GM21447 (cell line): ENCODE data around the gene BPIFB1.

Source experiments
- ATAC-seq: cut with Tn5 transposase; IDR thresholded peaks from one replicate; pipeline ENCODE4 v1.9.1; 2021; ENCODE audit not compliant: unreplicated experiment

BPIFB1 gene

DNA sequence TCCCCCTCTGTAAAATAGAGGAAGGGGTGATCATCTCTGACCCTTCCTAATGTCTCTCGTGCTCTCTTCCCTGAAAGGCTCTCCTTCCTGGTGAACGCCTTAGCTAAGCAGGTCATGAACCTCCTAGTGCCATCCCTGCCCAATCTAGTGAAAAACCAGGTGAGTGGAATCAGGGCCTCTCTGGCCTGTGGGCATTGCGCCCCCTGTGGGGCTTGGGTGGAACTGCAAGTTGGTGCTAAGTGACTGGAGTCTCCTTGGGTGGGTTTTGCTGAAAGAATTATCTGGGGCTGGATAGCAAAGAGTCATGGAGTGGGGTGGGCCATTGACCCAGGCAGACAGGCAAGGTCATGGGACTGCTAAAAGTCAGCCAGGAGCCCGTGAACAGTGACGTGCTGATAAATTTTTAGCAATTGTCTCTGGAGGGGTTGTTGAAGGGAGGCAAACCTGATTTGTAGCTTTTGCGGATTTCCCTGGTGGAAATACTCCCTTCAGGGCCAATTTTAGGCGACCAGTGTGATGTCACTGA, 8.9 kb downstream of the BPIFB1 start:
- ATAC-seq = no peak

DNA sequence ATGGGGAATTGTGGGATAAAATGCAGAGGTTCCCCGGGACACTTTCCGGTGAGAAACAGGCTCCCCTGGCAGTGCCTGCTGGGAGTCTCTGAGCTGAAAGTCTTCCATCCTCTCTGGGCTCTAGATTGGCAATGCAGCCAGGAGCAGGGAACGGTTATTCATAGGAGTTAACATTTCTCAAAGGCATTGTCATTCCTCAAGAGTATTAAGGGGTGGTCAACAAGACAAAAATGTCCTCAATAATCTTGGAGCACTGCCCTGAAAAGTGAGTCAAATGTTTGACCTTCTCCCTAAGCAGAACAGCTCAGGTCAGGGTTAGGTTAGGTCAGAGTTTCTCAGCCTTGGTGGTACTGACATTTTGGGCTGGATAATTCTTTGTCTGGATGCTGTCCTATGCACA, 13.2 kb downstream of the BPIFB1 start:
- ATAC-seq = no peak

DNA sequence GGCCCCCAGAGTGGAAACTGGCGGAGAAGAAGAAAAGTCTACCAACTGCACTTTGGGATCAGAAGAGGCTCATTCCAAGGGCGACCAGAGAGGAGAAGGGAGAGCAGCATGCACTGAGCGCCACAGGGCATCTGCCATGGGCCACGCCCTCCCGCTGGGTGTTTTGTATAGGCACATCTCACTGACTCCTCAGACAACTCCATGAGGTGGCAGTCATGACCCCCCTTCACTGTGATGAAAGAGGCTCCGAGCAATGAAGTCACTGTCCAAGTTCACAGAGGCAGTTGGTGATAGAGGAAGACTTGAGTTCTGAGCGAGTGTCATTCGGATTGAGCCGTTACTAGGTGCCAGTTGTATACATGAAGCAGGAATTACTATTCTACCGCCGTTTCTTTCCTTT, 15.4 kb downstream of the BPIFB1 start:
- no peak for ATAC-seq

DNA sequence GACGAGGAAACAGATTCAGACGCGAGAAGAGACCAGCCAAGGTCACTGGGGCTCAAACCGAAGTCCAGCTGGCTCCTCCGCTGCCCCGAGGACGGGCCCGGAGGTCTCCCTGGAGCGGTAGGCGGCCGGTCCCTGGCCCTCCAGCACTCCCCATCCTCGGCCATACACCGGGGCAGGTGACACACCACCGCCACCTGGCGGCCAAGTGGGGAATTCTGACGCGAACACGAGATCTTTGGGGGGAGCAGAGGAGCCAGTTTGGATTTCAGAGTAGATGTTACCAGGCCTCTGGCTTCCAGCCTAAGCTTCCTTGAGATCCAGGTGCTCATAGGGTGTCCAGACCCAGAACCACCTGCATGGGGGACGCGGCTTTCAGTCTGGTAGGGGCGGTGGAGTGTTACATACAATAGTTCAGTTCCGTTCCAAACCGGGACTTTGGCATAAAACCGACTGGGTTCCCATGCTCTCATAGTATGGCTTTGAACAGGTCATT, 16.1 kb downstream of the BPIFB1 start:
- no peak for ATAC-seq

DNA sequence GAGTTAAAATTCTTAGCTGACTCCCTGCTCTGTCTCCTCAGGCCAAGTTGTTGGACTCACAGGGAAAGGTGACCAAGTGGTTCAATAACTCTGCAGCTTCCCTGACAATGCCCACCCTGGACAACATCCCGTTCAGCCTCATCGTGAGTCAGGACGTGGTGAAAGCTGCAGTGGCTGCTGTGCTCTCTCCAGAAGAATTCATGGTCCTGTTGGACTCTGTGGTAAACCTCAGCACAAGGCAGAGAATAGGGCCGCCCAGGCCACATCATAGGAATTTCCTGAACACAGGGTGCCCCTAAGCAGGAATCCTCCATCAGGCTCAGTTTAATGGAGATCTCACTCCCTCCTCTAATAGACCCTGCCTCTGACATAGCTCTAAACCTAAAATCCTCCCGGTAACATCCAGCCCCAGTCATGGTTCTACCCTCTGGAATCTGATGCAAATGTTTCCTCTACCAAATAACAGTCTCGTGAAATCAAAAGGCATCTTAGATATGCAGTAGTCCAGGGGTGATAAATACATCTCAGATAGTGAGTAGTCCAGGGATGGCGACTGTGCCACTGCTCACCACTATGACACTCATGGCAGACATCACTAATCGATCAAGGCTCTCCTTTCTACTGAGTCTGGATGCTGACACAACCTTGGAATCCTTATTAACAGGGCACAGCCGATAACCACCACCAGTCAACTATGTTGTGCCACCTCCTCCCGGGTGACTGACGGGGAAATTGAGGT, 18.3 kb downstream of the BPIFB1 start:
- ATAC-seq = no peak

DNA sequence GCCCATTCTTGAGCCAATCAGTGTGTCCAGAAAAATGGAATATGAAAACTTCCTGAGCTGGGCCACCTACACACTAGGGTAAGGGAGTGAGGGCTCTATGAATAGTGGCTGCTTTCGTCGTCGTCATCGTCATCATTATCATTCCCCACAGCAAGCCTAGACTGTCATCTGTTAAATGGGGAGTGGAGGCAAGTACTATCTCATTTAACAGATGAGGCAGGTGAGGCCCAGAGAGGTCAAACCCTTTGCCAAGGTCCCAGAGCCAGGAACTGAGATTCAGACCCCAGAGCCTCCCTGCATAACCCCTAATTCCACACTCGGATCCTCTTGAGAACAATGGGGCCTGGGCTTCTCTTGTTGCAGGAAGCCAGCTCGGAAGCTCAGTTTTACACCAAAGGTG, 20.6 kb downstream of the BPIFB1 start:
- no peak for ATAC-seq

DNA sequence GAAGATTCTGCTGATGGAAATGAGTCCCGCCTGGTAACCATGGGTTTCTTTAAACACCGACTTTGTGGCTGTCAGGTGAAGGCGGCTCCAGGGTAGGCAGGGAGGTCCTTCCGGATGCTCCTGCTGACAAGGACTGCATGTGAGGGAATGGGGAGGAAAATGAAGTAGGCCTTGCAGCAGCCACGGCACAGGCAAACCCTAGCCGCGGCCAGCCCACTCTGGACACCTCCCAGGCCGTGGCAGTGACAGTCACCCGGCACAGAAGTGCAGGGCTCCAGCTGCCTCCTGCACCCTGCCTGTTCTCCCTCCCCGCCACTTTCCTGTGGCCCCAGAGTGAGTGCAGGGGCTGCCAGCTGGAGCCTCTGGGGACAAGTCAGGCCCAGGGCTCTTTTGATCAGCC, 21.0 kb downstream of the BPIFB1 start:
- ATAC-seq = no peak

DNA sequence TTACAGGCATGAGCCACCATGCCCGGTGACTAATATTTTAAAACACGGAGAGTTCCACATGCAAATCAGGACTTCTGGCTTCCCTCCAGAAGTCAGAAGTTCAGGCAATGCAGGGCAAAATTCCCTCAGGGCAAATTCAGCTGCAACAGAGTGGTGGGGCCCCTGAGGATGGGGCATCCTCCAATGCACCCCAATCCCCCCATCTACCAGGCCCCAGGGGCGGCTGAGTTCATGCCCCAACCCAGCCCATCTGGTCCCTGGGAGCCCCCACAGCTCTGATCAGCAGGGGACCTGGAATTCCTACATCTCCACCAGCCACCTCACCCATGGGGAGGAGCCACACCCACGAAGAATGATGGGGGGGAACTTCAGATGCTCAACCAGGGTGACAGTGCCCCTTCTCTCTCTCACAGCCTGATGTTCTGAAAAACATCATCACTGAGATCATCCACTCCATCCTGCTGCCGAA, 22.6 kb downstream of the BPIFB1 start:
- no peak for ATAC-seq

DNA sequence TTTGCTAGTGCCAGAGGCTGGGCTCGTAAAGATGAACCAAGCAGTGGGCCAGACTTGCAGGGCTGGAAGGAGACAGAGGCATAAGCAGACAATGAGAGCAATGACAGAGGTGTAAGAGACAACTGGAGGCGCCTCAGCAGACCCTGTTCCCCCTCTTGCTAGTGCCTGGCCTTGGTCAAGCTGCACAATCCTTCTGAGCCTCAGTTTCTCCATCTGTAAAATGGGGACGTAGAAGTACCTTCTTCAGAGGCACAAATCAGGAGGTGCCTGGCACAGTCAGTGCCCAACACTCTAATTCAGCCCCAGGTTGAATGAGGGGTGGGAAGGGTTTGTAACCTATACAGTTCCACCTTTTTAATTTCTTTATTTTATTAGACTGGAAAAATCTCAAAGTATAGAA, 23.2 kb downstream of the BPIFB1 start:
- no peak for ATAC-seq

DNA sequence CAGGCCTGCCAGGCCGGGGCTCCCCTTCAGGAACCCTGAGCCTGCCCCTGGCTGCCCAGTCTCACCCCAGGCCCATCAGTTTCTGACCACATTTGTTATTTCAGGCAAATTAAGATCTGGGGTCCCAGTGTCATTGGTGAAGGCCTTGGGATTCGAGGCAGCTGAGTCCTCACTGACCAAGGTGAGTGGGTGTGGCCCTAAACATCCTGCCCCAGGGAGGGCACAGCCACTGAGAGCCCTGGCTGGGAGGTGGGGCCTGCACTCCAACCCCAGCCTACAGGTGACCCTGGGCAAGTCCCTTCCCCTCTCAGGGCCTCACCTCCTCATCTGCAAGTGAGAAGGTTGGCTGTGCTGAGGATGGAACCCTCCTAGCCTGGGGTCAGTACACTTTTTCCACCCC, 23.8 kb downstream of the BPIFB1 start:
- ATAC-seq = no peak

DNA sequence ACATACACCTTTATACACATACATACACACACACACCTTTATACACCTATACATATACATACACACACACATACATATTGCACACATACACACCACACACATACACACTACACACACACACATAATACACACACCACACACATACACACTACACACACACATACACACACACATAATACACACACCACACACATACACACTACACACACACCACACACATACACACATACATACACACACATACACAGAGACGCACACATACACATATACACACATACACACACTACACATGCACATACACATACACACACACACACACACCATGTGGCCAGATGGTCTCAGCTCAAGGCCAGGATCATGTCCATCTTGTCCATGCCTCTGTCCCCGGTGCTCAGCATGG, 25.7 kb downstream of the BPIFB1 start:
- ATAC-seq = no peak

DNA sequence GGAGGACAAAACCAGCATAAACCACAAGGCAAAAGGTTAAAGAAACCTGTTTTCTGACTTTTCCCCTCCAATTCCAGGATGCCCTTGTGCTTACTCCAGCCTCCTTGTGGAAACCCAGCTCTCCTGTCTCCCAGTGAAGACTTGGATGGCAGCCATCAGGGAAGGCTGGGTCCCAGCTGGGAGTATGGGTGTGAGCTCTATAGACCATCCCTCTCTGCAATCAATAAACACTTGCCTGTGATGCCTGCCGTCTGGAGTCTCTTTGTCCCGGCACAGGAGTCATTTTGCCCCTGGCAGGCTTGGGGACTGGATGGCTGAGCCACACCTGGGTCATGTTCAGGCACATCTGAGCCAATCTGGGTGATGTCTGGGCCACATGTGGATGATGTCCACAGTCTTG, 26.6 kb downstream of the BPIFB1 start:
- no peak for ATAC-seq

DNA sequence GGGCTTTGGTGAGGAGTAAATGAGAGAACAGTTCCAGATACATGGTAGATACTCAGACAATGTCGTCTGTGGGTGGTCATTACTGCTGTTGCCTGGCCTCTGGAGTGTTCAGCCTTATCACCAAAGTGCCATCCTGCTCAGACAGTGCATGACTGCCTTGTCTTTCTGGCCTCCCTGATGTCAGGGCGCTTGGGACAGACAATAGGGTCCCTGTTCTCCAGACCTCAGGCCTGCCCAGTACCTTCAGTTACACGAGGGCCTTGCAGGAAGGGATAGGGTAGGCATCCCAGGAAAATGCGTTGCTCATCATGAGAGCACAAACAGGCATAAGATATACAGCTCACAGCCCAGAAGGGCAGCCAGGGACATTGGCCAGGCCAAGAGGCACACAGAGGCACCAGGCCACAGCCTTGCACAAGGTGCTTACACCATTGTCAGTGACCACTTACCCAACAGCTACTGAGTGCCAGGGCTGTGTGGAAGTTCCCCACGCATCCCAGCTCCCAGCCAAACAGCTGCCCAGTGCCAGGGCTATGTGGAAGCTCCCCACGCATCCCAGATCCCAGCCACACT, 27.4 kb downstream of the BPIFB1 start:
- ATAC-seq = no peak

DNA sequence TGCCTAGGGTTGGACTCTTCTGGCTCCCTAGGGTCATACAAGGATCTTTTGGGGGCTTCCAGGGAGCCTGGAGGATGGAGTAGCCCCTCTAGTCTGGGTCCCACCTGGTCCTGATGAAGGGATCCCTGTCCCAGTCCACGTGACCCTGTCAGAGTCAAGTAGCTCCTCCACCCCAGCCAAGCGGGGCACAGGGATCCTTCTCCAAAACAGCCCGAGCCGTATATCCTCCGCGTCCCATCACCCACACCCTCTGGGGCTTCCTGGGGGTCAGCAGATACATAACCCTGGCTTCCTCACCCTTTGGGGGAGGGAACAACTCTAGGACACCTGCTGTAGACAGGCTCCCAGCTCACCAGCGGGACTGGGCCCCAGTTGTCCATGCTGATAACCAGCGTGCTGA, 28.0 kb downstream of the BPIFB1 start:
- ATAC-seq = no peak

DNA sequence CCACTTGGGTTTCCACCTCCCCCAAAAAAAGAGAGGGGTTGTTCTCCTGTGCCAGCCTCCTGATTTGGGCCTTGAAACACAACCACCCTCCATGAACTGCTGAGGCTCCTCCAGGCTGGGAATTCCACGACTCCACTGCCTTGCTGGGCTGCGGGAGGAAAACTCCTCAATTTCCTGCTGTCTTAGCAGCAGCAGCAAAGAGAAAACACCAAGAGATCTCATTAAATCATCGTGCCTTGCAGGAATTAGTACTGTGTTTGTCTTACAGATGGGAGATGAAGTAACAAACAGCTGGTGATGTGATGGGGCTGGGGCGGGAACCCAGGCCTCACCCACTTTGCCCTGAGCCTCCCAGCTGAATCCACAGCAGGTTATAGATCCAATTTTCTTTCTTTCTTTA, 29.0 kb downstream of the BPIFB1 start:
- ATAC-seq = no peak

DNA sequence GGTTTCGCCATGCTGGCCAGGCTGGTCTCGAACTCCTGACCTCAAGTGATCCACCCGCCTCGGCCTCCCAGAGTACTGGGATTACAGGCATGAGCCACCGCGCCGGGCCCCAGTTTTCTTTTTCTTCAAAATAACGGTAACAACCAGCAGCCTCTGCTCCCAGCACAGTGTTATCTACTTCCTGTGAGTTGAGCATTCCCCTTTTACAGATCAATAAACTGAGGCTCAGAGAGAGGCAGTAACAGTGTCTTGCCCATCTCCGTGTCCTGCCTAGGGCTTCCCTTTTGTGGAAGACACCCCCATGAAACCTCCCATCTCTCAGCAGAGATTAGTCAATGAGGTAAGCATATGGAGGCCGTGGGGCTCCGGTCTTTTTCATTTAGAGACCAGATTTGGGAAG, 29.6 kb downstream of the BPIFB1 start:
- no peak for ATAC-seq

DNA sequence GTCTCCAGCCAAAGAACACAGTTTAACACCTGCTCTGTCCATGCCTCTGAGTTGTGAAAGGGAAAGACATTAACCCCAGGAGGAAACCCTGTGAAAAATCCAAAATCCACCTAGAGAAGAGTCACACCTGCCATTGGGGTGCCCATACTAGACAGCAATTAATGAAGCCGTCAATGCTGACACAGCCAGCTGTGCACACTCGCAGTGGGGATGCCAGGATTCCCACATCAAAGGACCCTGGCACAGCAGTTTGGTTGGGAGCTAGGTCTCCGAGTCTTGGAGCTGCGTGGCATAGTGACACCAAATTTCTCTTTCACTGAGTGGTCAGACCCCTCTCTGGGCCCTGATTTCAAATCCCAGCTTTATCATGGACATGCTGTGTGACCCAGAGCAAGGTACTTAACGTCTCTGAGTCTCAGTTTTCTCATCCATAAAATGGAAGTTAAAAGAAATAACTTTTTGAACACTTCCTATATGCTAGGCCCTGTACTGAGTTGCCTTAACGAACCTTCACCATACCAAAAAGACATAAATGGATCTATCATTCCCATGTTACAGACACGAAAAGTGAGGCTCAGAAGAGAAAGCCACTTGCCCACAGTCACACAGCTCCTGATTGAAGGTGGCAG, 30.8 kb downstream of the BPIFB1 start:
- ATAC-seq = no peak

DNA sequence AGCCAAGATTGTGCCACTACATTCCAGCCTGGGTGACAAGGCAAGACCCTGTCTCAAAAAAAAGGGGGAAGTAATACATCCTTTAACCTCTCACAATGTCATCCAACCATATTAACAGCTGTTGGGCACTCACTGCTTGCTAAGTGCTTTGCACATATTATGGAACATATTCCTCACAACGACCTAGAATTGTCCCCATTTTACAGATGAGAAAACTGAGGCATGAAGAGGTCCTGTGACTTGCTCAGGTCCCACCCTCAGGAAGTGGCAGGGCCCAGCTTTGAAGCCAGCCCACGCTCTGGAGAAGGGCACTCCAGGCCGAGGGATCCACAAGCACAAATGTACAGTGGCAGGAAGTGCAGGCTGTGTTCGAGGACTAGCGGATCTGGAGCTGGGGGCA, 33.3 kb downstream of the BPIFB1 start:
- ATAC-seq = no peak

DNA sequence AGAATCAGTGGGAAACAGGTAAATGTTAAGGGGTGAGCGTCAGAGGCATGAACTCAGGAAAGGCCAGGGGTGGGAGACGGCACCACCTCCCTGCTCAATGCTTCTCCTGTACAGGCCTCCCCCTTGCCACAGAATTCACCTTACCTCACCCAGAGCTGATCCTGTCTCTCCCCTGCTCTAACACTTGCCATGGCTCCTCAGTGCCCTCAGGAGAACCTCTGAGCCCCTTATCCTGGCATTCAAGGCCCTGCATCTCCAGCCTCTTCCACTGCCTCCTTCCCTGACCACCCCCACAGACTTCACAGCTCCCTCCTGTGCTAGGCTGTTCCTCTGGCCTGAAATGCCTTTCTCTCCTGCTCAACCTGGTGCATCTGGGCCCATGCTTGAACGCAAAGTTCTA, 33.9 kb downstream of the BPIFB1 start:
- no peak for ATAC-seq

DNA sequence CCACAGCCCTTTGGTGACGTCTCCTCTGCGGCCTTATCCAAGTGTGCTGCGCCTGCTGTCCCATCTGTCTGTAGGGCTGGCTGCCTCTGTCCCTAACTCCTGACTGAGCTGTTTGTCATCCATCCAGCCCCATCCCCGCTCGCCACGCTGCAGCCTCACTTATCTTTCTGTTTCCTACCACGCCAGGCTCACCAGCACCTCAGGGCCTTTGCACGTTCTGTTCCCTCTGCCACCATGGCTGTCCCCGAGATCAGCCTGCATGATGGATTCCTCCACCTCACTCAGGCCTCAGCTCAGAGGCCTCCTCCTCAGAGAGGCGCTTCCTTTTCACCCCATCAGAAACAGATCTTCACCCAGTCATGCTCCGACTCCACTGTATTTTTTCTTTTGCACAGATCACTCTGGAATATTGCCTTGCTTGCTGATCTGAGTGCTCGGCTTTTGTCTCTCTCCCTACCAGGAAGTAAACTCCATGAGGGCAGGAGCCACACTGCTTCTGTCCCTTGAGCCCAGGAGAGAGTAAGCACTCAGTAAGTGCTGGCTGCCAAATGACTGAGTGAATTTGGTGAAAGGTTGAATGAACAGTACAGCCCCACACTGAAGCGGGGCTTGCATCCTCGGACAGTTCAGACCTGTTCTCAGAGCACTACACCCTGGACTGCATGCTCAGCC, 34.5 kb downstream of the BPIFB1 start:
- no peak for ATAC-seq

DNA sequence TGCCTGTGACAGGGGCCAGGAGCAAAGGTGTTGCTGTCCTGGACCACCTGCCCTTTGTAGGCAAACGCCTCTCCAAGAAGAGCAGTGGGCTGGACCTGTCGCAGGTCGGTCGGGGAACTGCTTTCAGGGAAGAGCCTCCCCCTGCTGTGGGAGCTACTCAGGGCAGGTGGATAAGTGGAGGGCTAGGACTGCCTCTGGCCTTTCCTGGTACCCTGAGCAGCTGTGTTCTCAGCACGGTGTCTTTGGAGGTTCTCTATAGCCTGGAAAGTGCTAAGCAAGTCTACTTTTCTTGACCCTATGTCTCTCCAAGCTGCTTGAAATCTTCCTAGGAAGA, 35.0 kb downstream of the BPIFB1 start:
- ATAC-seq = no peak

DNA sequence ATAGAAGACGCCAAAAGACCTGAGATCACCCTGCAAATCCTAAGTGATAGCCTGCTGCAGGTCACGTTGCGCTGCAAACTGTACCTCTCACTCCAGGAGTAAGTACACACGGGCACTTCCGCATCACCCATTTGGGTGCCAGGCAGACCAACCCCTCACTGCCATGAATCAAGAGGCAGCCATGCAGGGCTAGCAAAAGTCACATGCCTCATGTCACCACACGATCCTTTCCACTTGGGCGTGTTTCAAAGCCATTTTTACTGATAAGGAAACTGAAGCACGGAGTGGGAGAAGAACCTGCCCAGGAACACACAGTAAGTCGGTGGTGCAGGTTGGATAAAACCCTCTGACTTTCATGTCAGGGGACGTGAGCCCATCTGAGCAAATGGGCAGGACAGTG, 37.0 kb downstream of the BPIFB1 start:
- ATAC-seq = no peak
